SK-N-SH (cell line): ENCODE measurements around the gene ZNF474.

Experiments
- CTCF ChIP-seq: fragments of 200-600 bp; sonication (generic); IDR thresholded peaks from 2 replicates; pipeline ENCODE4 v1.6.1; 2017; ENCODE audit warnings: antibody characterized with exemption, mild to moderate bottlenecking, moderate library complexity
- POLR2AphosphoS5 ChIP-seq: IDR thresholded peaks from 2 replicates; pipeline ENCODE4 v1.6.1; 2012; ENCODE audit warnings: low read depth, low read length
- RXRA ChIP-seq: IDR thresholded peaks from 2 replicates; pipeline ENCODE4 v1.4.0; 2012; ENCODE audit warnings: low read depth, mild to moderate bottlenecking, borderline replicate concordance
- SIN3A ChIP-seq: IDR thresholded peaks from 2 replicates; pipeline ENCODE4 v1.6.1; 2012; ENCODE audit warnings: low read depth, mild to moderate bottlenecking, low read length, moderate library complexity, borderline replicate concordance
- TAF1 ChIP-seq: IDR thresholded peaks from 2 replicates; pipeline ENCODE4 v1.6.1; 2012; ENCODE audit warnings: low read depth, mild to moderate bottlenecking, low read length, moderate library complexity, borderline replicate concordance

- TF ChIP-seq CTCF (no peak), SIN3A (no peak), RXRA (no peak), POLR2AphosphoS5 (no peak), TAF1 (no peak)
Measured at GRCh38 chr5:122119205-122119604, 10.1 kb upstream of the ZNF474 start.
